DMS153 treated with DMSO at 0.1 percent for 48 hours (cell line): ENCODE results near the gene NFAT5.
"Not testable (repeated sequence)": the region's sequence is repeated elsewhere in the genome, so short reads cannot be mapped to it uniquely, and the experiment has no call there.

Source experiments
- DNase-seq: peaks from one replicate; lab custom pipeline; 2025; ENCODE audit not compliant: unreplicated experiment; lab: John Stamatoyannopoulos, UW

NFAT5 gene

DNA sequence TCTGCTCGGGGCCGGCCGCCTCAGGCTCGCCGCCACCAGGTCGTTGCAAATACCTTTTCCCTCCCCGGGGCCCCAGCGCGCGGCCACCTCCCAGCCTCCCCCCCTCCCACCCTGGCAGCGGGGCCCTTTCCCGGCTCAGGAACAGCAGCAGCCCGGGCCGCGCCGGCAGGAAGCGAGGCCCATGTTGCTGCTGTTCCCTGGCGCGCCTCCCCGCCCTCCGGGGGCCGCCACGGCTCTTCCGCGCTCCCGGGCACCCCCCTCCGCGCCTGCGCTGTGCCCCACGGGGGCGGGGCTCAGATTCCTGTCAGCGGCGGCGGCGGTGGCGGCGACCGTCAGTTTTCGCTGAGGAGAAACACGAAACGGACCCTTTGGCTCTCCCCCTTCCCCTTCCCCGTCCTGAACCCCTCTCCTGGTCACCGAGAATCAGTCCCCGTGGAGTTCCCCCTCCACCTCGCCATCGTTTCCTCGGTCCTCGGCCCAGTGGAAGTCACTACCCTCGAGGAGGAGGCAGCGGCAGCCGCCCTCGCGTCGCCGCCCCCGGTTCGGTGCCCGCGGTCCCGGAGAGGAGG, at the start of gene NFAT5:
Gene NFAT5, plus strand, starts transcription at position 296 of the 569 bp plus-strand sequence. CDS start 336 bp downstream, outside the sequence.
- peak; percentile 43 for DNase-seq

- DNase-seq, result not testable (repeated sequence)
Measured at GRCh38 chr16:69517914-69518313, 47.9 kb upstream of the NFAT5 start.

DNA sequence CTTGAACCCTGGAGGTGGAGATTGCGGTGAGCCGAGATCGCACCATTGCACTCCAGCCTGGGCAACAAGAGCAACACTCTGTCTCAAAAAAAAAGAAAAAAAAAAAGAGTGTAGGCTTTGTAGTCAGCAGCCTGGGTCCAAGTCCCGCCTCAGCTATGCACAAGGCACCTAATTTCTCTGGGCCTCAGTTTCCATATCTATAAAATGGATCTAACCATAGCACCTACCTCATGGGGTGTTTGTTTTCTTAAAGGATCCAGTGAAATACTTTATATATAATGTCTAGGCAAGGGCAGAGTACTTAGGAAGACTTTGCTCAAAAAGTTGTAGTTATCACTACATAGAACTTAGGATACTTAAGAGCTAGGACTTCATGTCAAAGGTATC, 45.4 kb upstream of the NFAT5 start:
- no peak for DNase-seq

GRCh38 chr16:69520800-69521602, 44.8 kb upstream of the NFAT5 start:
- no peak for DNase-seq

DNA sequence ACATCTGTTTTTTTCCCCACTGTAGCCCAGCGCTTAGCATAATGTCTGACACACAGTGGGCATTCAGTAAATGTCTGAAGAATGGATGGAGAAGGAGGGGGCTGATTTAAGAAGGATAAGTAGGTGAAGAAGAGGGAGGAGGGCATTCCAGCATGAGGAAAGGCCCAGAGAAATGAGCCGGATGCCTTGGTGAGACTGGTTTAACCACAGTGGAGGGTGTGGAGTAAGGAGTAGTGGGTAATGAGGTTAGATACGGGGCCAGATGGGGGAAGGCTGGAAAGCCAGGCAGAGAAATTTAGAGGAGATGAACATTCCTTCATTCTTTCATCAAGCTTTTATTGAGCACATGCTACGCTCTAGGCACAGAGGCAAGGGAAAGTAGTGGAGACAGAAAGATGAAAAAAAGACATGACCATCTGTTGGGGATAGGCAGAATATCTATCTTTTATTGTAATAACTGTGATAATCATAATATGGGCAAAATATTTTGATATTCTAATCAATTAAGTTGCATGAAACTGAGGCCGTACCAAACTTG, 43.7 kb upstream of the NFAT5 start:
- no peak for DNase-seq

- DNase-seq, result no peak
Measured at GRCh38 chr16:69522732-69523404, 42.9 kb upstream of the NFAT5 start.

GRCh38 chr16:69523566-69524305, 42.0 kb upstream of the NFAT5 start:
- DNase-seq, result no peak

- no peak for DNase-seq
Measured at GRCh38 chr16:69526831-69527655, 38.7 kb upstream of the NFAT5 start.

DNA sequence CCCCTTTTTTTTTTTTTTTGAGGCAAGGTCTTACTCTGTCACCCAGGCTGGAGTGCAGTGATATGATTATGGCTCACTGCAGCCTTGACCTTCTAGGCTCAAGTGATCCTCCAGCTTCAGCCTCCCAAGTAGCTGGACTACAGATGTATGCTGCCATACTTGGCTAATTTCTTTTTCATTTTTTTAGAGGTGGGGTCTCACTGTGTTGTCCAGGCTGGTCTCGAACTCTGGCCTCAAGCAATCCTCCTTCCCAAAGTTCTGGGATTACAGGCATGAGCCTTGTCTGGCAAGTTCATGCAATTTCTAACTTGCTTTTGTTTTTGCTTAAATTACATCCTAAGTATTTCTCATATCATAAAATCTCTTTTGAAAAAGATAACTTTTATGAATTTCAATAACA, 33.8 kb upstream of the NFAT5 start:
- DNase-seq, result no peak

GRCh38 chr16:69532641-69533455, 32.9 kb upstream of the NFAT5 start:
- DNase-seq, result no peak

DNA sequence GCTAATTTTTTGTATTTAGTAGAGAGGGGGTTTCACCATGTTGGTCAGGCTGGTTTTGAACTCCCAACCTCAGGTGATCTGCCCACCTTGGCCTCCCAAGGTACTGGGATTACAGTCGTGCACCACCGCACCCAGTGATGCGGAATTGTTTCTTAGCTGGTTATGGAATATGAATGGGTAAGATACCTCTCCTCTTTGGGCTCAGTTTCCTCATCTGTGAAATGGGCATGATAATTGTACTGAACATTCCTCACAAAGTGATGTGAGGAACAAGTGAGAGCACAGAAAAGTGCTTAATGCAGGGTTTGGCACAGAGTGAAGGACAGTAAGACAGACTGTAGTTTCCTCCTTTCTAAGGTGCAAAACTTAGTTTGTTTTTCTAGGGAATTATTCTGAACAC, 31.0 kb upstream of the NFAT5 start:
- DNase-seq, result no peak

DNA sequence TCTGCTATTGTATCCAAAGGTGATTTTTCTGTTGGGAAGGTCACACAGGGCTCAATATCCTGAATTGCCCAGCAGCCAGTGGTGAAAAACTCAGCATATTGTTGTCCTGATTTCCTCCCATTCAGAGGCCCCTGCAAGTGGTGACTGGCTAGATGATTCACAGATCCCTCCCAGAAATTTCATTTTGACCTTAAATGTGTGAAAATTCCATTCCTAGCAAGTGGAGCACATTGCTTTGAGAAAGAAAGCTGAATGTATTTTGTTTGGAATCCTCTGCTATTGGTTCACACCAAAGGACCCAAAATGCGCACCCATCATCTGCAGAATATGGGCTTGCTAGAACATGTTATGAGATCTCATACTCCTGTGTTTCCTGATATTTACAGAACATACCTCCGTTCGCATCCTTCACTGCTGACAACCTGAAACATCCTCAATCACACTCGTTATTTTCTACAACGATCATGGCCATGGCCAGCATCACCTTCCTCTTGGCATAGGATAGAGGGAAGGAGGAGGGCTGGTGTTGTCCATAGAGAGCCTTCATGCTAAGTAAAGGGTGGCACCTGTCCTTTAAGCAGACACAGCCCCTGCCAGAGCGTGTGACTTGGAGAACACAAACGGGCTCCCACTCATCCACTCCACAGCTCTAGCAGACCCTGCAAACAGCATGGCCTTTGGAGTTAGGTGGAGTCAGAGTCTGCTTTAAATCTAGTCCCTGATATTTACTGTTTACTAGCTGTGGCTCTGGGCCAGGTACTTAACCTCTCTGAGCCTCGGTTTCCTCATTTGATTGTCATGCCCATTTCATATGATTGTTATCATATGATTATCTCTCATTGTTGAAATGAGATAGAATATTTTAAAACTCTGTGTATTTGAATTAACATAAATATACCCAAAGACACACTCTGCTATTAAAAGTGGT, 30.4 kb upstream of the NFAT5 start:
- peak; percentile 7 for DNase-seq

GRCh38 chr16:69537706-69538080, 28.1 kb upstream of the NFAT5 start:
- no peak for DNase-seq

GRCh38 chr16:69538808-69539207, 27.0 kb upstream of the NFAT5 start:
- DNase-seq, result no peak

DNA sequence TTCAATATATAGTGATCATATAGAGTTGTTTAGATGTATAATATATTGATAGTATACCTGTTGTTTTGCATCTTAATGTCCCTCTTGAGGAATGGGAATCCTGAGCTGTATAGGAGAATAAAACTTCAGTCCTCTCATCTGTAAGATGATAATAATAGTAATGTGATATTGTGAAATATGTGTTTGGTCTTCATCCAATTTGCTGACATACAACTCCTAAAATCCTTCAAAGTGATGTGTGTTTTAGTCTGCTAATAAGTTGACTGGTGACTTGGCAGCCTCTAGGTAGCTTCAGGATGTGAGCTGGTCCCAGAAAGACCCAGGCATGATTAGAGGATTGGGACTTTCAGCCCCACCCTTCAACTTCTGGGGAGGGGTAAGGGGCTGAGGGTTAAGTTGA, 22.8 kb upstream of the NFAT5 start:
- DNase-seq, result no peak

GRCh38 chr16:69544088-69544487, 21.7 kb upstream of the NFAT5 start:
- DNase-seq, result no peak

DNA sequence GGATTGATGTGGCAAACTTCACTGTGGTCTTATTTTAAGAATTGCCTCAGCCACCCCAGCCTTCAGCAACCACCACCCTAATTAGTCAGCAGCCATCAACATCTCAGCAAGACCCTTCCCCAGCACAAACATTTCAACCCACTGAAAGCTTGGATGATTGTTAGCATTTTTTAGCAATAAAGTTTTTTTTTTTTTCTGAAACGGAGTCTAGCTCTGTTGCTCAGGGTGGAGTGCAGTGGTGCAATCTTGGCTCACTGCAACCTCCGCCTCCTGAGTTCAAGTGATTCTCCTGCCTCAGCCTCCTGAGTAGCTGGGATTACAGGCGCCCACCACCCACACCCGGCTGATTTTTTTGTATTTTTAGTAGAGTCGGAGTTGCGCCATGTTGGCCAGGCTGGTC, 19.1 kb upstream of the NFAT5 start:
- DNase-seq, result not testable (repeated sequence)

DNA sequence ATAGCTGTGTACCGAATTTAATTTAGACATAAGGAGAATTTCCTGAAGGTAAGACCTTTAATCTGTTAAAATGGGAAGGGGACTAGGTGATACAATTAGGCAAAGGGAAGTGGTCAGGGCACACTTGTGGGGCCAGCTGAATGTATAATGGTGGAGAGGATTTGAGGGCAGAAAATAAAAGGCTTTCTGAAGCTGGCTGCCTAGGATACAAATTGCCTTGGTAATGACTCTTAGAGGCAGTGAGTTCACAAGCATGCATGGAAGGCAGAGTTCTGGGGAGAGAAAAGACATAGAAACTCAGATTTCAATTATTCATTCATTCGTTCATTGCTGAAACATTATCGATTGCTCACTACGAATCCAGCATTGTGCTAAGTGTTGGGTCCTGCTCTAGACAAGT, 12.4 kb upstream of the NFAT5 start:
- no peak for DNase-seq

DNA sequence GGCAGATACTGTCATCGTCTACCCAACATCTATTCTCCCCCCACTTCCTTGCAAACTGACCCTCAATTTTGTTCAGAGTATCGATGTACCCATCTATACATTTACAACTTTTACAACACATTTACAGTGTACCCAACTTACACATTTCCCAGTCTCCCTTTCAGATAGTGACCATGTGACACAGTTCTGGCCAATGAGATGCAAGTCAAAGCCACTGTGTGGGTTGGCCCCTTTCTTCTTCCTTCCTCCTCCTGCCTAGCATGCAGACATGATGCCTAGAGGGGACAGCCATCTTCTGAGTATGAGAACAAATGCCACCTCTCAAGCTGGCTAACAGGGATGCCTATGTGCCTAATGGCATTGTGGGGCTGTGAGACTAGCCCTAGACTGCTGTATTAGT, 11.3 kb upstream of the NFAT5 start:
- DNase-seq, result no peak
